Heart left ventricle (tissue), 13 donors: Measurements from ENCODE around the gene PRPSAP1.

Experiments
- CTCF ChIP-seq, 12 donors: fragments of 200-600 bp; sonication (generic) in 4 of 12; IDR thresholded peaks; one replicate each; pipeline versions ENCODE4 v1.5.0 to v1.8.0; 2018 to 2022; ENCODE audit warnings: antibody characterized with exemption in 12 of 12, mild to moderate bottlenecking in 5 of 12
- POLR2A ChIP-seq, 2 donors: fragments of 450-650 bp; IDR thresholded peaks; one replicate each; pipeline ENCODE4 v1.6.1; 2017; ENCODE audit warnings: antibody characterized with exemption in 2 of 2, mild to moderate bottlenecking in 2 of 2, moderate library complexity in 2 of 2
- donor health status: ischemic (EF 13 %, LVEDD 7.1; RV severe dilation, severe dysfunction).
- donor health status: DM: no; HTN: yes; CAD: no.
- donor health status: DM: no; HTN: no; CAD: no.
- donor health status: ischemic (EF 25% LVEDD 6.9; RV normal size, moderate dysfunction).
- donor health status: ischemic (EF 25% LVEDD 5.7; RV mildly dilated, moderate dysfunction).
- donor health status: ischemic (EF 35%, LVEDD 5.7; RV mildly dilated, moderate dysfunction).
- donor health status: nonischemic (EF 11% LVEDD 7.7; RV severe dilation, severe dysfunction).
- donor health status: DM: yes; HTN: yes; CAD: no.
- donor health status: PGD.
- donor health status: ischemic (EF 29% LVEDD 5.4; RV normal size, mild dysfunction).
- donor health status: nonischemic (EF 23%, LVEDD 6.1; RV moderate dilation, normal function).

- no peak for TF ChIP-seq CTCF (IDR thresholded peaks at IDR 0.05)
- TF ChIP-seq POLR2A (IDR thresholded peaks at IDR 0.05): no peak
Measured at GRCh38 chr17:76292567-76292966, 61.1 kb downstream of the PRPSAP1 start.
